NB4 (cell line): ENCODE results near the gene CAB39.

Source experiments
- CTCF ChIP-seq: IDR thresholded peaks from one replicate; pipeline ENCODE4 v1.5.1; 2012; ENCODE audit warnings: low read depth, low read length
- MAX ChIP-seq: IDR thresholded peaks from 2 replicates; pipeline ENCODE4 v1.6.1; 2011; ENCODE audit warnings: low read depth, low read length
- MYC ChIP-seq: IDR thresholded peaks from 2 replicates; pipeline ENCODE4 v1.6.1; 2011; ENCODE audit warnings: low read depth, low read length
- POLR2A ChIP-seq: IDR thresholded peaks from 2 replicates; pipeline ENCODE4 v1.6.1; 2011; ENCODE audit warnings: mild to moderate bottlenecking; ENCODE audit not compliant: insufficient read length; ENCODE audit errors: extremely low read depth

- TF ChIP-seq CTCF (no peak), POLR2A (no peak), MAX (no peak), MYC (no peak)
These were observed 36.1 kb upstream of the CAB39 start for GRCh38 chr2:230676546-230676945.
